ENCODE data around the gene TOP2B.

Gene TOP2B

GRCh38 chr3:25593001-25593400 lies 71.7 kb downstream of the TOP2B start:
- no peak overlapping the region for H3K4me3 ChIP-seq (ENCODE audit: low read depth, low read length)
- no peak overlapping the region for H3K27ac ChIP-seq
- no peaks in the 10 kb centered on the region for H3K27me3 ChIP-seq (ENCODE audit: insufficient read depth, low read depth, severe bottlenecking)
- TF ChIP-seq CTCF (IDR thresholded peaks at IDR 0.05; ENCODE audit: low read depth, low read length): no peak
- DNase-seq: no peak
- peaks cover 8% of the 10 kb centered on the region for H3K36me3 ChIP-seq
- H3K9me3 ChIP-seq (ENCODE audit: severe bottlenecking): no peaks in the 10 kb centered on the region

- DNase-seq: peak; percentile 39
- Histone ChIP-seq H3K9me3 (ENCODE audit: severe bottlenecking) (no peaks in the 10 kb centered on the region), H3K27me3 (ENCODE audit: insufficient read depth, low read depth, severe bottlenecking) (no peaks in the 10 kb centered on the region), H3K36me3 (peaks cover 3% of the 10 kb centered on the region), H3K4me3 (ENCODE audit: low read depth, low read length) (no peak overlapping the region), H3K27ac (no peak overlapping the region)
- peak; percentile 28; the same call in 1 of the 2 replicates for TF ChIP-seq CTCF (IDR thresholded peaks at IDR 0.05; ENCODE audit: low read depth, low read length)
Measured at GRCh38 chr3:25592510-25592968, 72.2 kb downstream of the TOP2B start.

- H3K27ac ChIP-seq: no peak overlapping the region
- H3K27me3 ChIP-seq (ENCODE audit: insufficient read depth, low read depth, severe bottlenecking): no peaks in the 10 kb centered on the region
- TF ChIP-seq CTCF (IDR thresholded peaks at IDR 0.05; ENCODE audit: low read depth, low read length): no peak
- DNase-seq: no peak
- no peak overlapping the region for H3K4me3 ChIP-seq (ENCODE audit: low read depth, low read length)
- H3K36me3 ChIP-seq: no peaks in the 10 kb centered on the region
- no peaks in the 10 kb centered on the region for H3K9me3 ChIP-seq (ENCODE audit: severe bottlenecking)
Measured at GRCh38 chr3:25589783-25590258, 74.9 kb downstream of the TOP2B start.

- no peak for TF ChIP-seq CTCF (IDR thresholded peaks at IDR 0.05; ENCODE audit: low read depth, low read length)
- Histone ChIP-seq H3K4me3 (ENCODE audit: low read depth, low read length) (no peak overlapping the region), H3K27me3 (ENCODE audit: insufficient read depth, low read depth, severe bottlenecking) (no peaks in the 10 kb centered on the region), H3K9me3 (ENCODE audit: severe bottlenecking) (no peaks in the 10 kb centered on the region), H3K27ac (no peak overlapping the region), H3K36me3 (no peaks in the 10 kb centered on the region)
- DNase-seq: no peak
Measured at GRCh38 chr3:25589104-25589782, 75.5 kb downstream of the TOP2B start.

- TF ChIP-seq CTCF (IDR thresholded peaks at IDR 0.05; ENCODE audit: low read depth, low read length): no peak
- no peak for DNase-seq
- no peaks in the 10 kb centered on the region for H3K9me3 ChIP-seq (ENCODE audit: severe bottlenecking)
- H3K27ac ChIP-seq: no peak overlapping the region
- no peaks in the 10 kb centered on the region for H3K36me3 ChIP-seq
- no peaks in the 10 kb centered on the region for H3K27me3 ChIP-seq (ENCODE audit: insufficient read depth, low read depth, severe bottlenecking)
- no peak overlapping the region for H3K4me3 ChIP-seq (ENCODE audit: low read depth, low read length)
Measured at GRCh38 chr3:25588441-25589103, 76.1 kb downstream of the TOP2B start.

Data from WERI-Rb-1 (cell line).